ENCODE measurements around the gene RAPGEF6.
"Not testable (repeated sequence)": the region's sequence is repeated elsewhere in the genome, so short reads cannot be mapped to it uniquely, and the experiment has no call there.

The RAPGEF6 gene

GRCh38 chr5:131419877-131420276 is 215.2 kb downstream of the RAPGEF6 start:
- Histone ChIP-seq H3K9ac (ENCODE audit: low read length) (no peak overlapping the region), H3K4me1 (ENCODE audit: control insufficient read depth, insufficient read depth, low read length) (no peaks in the 10 kb centered on the region), H3K27me3 (replicated peaks; ENCODE audit: control insufficient read depth, insufficient read depth, low read length) (no peaks in the 10 kb centered on the region), H3K36me3 (ENCODE audit: control insufficient read depth, insufficient read depth, low read length, severe bottlenecking) (peaks cover 12% of the 10 kb centered on the region), H3K4me3 (ENCODE audit: low read length) (no peak overlapping the region), H3K9me3 (ENCODE audit: control insufficient read depth, low read length) (no peaks in the 10 kb centered on the region)
- DNase-seq (ENCODE audit: low read depth), result no peak

DNA sequence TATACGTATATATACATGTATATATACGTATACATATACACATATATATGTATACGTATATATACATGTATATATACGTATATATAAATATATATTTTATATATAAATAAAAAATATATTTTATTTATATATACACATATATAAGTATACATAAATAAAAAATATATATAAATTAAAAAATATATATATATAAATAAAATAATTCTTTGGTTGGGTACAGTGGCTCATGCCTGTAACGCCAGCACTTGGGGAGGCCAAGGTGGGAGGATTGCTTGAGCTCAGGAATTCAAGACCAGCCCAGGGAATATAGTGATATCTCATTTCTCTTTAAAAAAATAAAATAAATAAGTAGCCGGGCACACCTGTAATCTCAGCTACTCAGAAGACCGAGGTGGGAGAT is 216.2 kb downstream of the RAPGEF6 start:
- Histone ChIP-seq H3K4me3 (ENCODE audit: low read length) (no peak overlapping the region), H3K36me3 (ENCODE audit: control insufficient read depth, insufficient read depth, low read length, severe bottlenecking) (peaks cover 12% of the 10 kb centered on the region), H3K9ac (ENCODE audit: low read length) (no peak overlapping the region), H3K9me3 (ENCODE audit: control insufficient read depth, low read length) (no peaks in the 10 kb centered on the region), H3K27me3 (replicated peaks; ENCODE audit: control insufficient read depth, insufficient read depth, low read length) (no peaks in the 10 kb centered on the region), H3K4me1 (ENCODE audit: control insufficient read depth, insufficient read depth, low read length) (peaks cover 6% of the 10 kb centered on the region)
- DNase-seq (ENCODE audit: low read depth), result no peak

DNA sequence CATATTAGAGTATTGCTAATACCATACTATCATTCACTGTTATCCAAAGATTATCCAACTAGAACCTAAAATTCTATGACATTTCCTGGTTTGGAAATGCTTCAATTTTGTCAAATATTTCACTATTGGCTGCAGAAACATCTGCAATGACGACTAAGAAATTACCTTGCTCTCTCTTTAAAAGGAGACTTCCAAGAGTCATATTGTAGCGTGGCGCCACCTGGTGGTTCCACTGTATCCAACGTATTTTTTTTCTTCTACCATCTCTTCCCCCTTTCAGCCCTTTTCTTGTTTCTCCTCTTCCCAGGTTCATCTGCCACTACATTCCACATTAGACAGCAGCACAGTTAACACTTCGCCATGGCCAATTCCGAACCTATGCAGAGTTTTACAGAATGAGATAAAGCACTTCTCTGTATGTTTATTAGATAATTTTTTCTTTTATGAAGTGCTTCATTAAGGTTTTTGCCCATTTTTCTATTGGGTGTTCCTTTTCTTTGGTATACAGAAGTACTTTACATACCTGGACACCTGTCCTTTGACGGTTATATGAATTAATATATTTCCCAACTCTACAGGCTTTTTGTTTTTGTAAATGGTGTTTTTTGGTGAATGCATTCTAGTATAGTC is 217.7 kb downstream of the RAPGEF6 start:
- DNase-seq (ENCODE audit: low read depth), result peak; percentile 94
- no peaks in the 10 kb centered on the region for H3K27me3 ChIP-seq (replicated peaks; ENCODE audit: control insufficient read depth, insufficient read depth, low read length)
- no peak overlapping the region for H3K9ac ChIP-seq (ENCODE audit: low read length)
- H3K9me3 ChIP-seq (ENCODE audit: control insufficient read depth, low read length), result no peaks in the 10 kb centered on the region
- H3K4me3 ChIP-seq (ENCODE audit: low read length), result no peak overlapping the region
- H3K36me3 ChIP-seq (ENCODE audit: control insufficient read depth, insufficient read depth, low read length, severe bottlenecking), result peaks cover 6% of the 10 kb centered on the region
- peaks cover 7% of the 10 kb centered on the region for H3K4me1 ChIP-seq (ENCODE audit: control insufficient read depth, insufficient read depth, low read length)

DNA sequence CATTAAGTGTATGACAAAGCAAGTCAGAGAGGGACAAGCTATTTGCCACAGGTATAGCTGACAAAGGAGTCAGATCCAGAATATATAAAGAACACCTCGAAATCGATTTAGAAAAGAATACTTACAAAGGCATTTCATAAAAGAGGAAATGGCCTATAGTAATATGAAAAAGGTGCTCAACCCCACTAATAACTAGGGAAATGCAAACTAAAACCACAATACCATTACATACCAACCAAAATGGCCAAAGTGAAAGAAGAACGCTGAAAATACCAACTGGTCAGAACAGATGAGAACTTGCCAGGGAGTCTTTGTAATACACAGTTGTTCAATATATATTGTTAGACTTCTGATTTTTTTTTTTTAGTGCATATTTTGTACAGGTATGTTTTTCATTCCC is 218.3 kb downstream of the RAPGEF6 start:
- Histone ChIP-seq H3K27me3 (replicated peaks; ENCODE audit: control insufficient read depth, insufficient read depth, low read length) (no peaks in the 10 kb centered on the region), H3K36me3 (ENCODE audit: control insufficient read depth, insufficient read depth, low read length, severe bottlenecking) (no peaks in the 10 kb centered on the region), H3K4me3 (ENCODE audit: low read length) (no peak overlapping the region), H3K9ac (ENCODE audit: low read length) (no peak overlapping the region), H3K9me3 (ENCODE audit: control insufficient read depth, low read length) (no peaks in the 10 kb centered on the region), H3K4me1 (ENCODE audit: control insufficient read depth, insufficient read depth, low read length) (peaks cover 7% of the 10 kb centered on the region)
- no peak for DNase-seq (ENCODE audit: low read depth)

DNA sequence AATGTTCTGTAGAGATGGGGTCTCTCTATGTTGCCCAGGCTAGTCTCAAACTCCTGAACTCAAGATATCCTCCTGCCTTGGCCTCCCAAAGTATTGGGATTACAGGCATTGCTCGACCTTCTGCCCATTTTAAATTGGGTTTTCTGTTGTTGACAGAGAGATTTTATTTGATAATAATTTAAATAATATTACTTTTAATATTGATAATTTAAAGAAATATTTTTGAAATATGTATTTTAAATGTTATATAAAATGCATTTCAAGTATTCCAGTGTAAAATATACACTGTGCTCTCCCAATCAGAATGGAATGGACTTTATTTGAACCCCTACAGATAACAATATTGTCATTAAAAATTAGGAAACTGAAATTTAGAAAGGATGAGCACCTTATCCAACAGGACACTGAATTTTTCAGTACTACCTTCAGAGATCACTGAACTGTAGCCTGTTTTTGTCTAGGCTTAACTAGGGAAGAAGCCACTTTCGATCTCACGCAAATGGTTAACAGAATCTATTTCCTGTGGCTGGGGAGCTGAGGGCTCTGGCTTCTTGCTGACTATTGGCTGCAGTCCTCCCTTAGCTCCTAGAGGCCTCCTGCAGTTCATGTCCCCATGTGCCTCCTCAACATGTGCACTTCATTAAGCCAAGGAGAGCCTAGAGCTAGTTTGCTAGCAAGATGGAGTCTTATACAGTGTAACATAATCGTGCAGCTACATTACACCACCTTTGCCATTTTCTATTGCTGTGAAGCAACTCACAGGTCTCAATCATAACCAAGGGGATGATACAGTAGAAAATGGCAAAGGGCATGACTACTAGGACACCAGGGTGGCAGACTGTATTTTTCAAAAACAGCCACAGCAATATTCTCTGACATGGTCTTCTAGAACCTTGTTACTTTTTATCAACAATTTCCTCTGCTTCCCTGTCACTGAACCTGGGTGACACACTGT is 221.1 kb downstream of the RAPGEF6 start:
- Histone ChIP-seq H3K9ac (ENCODE audit: low read length) (no peak overlapping the region), H3K9me3 (ENCODE audit: control insufficient read depth, low read length) (no peaks in the 10 kb centered on the region), H3K36me3 (ENCODE audit: control insufficient read depth, insufficient read depth, low read length, severe bottlenecking) (no peaks in the 10 kb centered on the region), H3K4me1 (ENCODE audit: control insufficient read depth, insufficient read depth, low read length) (peaks cover 10% of the 10 kb centered on the region), H3K27me3 (replicated peaks; ENCODE audit: control insufficient read depth, insufficient read depth, low read length) (no peaks in the 10 kb centered on the region), H3K4me3 (ENCODE audit: low read length) (no peak overlapping the region)
- peak; percentile 37 for DNase-seq (ENCODE audit: low read depth)

GRCh38 chr5:131406975-131407638 is 227.9 kb downstream of the RAPGEF6 start:
- no peak overlapping the region for H3K9ac ChIP-seq (ENCODE audit: low read length)
- H3K4me3 ChIP-seq (ENCODE audit: low read length), result no peak overlapping the region
- peaks cover 7% of the 10 kb centered on the region for H3K4me1 ChIP-seq (ENCODE audit: control insufficient read depth, insufficient read depth, low read length)
- no peaks in the 10 kb centered on the region for H3K27me3 ChIP-seq (replicated peaks; ENCODE audit: control insufficient read depth, insufficient read depth, low read length)
- DNase-seq (ENCODE audit: low read depth), result no peak
- peaks cover 27% of the 10 kb centered on the region for H3K36me3 ChIP-seq (ENCODE audit: control insufficient read depth, insufficient read depth, low read length, severe bottlenecking)
- peaks cover 10% of the 10 kb centered on the region for H3K9me3 ChIP-seq (ENCODE audit: control insufficient read depth, low read length)

GRCh38 chr5:131406076-131406475 is 229.0 kb downstream of the RAPGEF6 start:
- peaks cover 7% of the 10 kb centered on the region for H3K4me1 ChIP-seq (ENCODE audit: control insufficient read depth, insufficient read depth, low read length)

DNA sequence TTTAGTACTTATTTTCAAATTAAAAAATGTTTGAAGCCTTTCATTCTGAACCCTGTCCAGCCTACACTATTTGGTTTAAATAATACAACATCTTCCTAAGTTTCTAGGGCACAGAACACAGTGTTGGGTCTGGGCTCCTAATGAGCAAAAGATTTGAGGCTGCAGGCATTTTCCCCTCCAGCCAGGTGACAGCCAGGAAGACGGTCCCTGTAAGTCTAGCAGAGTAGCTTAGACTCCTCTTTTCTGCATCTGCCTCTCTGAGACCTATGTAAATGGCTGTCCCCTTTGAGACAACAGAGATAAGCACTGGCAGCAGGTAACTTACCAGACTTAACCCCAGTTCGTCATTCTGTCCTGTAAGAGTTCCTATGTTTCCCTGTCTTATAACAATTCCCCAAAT is 229.4 kb downstream of the RAPGEF6 start:
- DNase-seq (ENCODE audit: low read depth), result no peak
- Histone ChIP-seq H3K9me3 (ENCODE audit: control insufficient read depth, low read length) (peaks cover 14% of the 10 kb centered on the region), H3K4me1 (ENCODE audit: control insufficient read depth, insufficient read depth, low read length) (peaks cover 4% of the 10 kb centered on the region), H3K36me3 (ENCODE audit: control insufficient read depth, insufficient read depth, low read length, severe bottlenecking) (peaks cover 27% of the 10 kb centered on the region), H3K4me3 (ENCODE audit: low read length) (no peak overlapping the region), H3K27me3 (replicated peaks; ENCODE audit: control insufficient read depth, insufficient read depth, low read length) (no peaks in the 10 kb centered on the region), H3K9ac (ENCODE audit: low read length) (no peak overlapping the region)

More at GRCh38 chr5:131406076-131406475, 229.0 kb downstream of the RAPGEF6 start:
- H3K9ac ChIP-seq (ENCODE audit: low read length), result no peak overlapping the region
- H3K4me3 ChIP-seq (ENCODE audit: low read length), result no peak overlapping the region
- peaks cover 14% of the 10 kb centered on the region for H3K9me3 ChIP-seq (ENCODE audit: control insufficient read depth, low read length)
- no peak for DNase-seq (ENCODE audit: low read depth)
- H3K36me3 ChIP-seq (ENCODE audit: control insufficient read depth, insufficient read depth, low read length, severe bottlenecking), result peaks cover 27% of the 10 kb centered on the region
- H3K27me3 ChIP-seq (replicated peaks; ENCODE audit: control insufficient read depth, insufficient read depth, low read length), result no peaks in the 10 kb centered on the region

- Histone ChIP-seq H3K9ac (ENCODE audit: low read length) (no peak overlapping the region), H3K36me3 (ENCODE audit: control insufficient read depth, insufficient read depth, low read length, severe bottlenecking) (peaks cover 29% of the 10 kb centered on the region), H3K4me1 (ENCODE audit: control insufficient read depth, insufficient read depth, low read length) (peaks cover 3% of the 10 kb centered on the region), H3K27me3 (replicated peaks; ENCODE audit: control insufficient read depth, insufficient read depth, low read length) (no peaks in the 10 kb centered on the region), H3K4me3 (ENCODE audit: low read length) (no peak overlapping the region), H3K9me3 (ENCODE audit: control insufficient read depth, low read length) (peaks cover 14% of the 10 kb centered on the region)
- DNase-seq (ENCODE audit: low read depth), result no peak
Observed at GRCh38 chr5:131400585-131400984, 234.4 kb downstream of the RAPGEF6 start.

GRCh38 chr5:131399007-131399406 is 236.0 kb downstream of the RAPGEF6 start:
- Histone ChIP-seq H3K36me3 (ENCODE audit: control insufficient read depth, insufficient read depth, low read length, severe bottlenecking) (peaks cover 25% of the 10 kb centered on the region), H3K4me1 (ENCODE audit: control insufficient read depth, insufficient read depth, low read length) (peaks cover 16% of the 10 kb centered on the region), H3K9me3 (ENCODE audit: control insufficient read depth, low read length) (peaks cover 14% of the 10 kb centered on the region)
- not testable (repeated sequence) for H3K4me3 ChIP-seq (ENCODE audit: low read length); H3K9ac ChIP-seq (ENCODE audit: low read length); H3K27me3 ChIP-seq (replicated peaks; ENCODE audit: control insufficient read depth, insufficient read depth, low read length); DNase-seq (ENCODE audit: low read depth)

DNA sequence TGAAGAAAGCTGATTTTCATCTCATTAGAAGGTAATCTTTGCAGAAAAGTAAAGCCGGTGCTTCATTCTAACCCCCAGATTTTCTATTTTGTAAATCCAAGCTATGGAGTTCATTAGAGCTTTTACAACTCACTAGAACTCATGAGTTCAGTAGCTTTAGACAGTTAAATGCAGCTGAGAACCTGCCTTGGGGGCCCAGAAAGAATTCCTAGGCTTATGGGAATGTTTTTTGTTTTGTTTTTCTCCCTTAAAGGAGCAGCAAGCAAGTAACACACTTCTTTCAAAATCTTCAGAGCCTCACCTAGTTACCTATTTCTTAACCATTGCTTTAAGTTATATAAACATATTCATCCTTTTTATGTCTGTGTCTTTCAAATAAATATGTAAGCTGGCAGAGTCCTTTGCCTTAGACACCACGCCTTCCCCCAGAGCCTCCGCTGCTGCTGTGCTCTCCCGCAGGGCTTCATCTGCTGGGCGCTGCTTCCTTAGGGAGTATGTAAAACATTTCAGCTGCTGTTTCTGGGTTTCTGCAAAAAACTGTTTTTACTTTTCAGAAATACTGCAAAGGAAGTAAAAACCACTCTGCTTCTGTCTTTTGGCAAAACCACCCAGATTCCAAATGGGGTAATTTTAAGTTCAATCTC is 238.3 kb downstream of the RAPGEF6 start:
- Histone ChIP-seq H3K27me3 (replicated peaks; ENCODE audit: control insufficient read depth, insufficient read depth, low read length) (no peaks in the 10 kb centered on the region), H3K36me3 (ENCODE audit: control insufficient read depth, insufficient read depth, low read length, severe bottlenecking) (peaks cover 40% of the 10 kb centered on the region), H3K4me1 (ENCODE audit: control insufficient read depth, insufficient read depth, low read length) (peaks cover 27% of the 10 kb centered on the region), H3K9me3 (ENCODE audit: control insufficient read depth, low read length) (peaks cover under 1% of the 10 kb centered on the region), H3K9ac (ENCODE audit: low read length) (no peak overlapping the region), H3K4me3 (ENCODE audit: low read length) (no peak overlapping the region)
- no peak for DNase-seq (ENCODE audit: low read depth)

All from adipocyte (in vitro differentiated cells).